Measurements from ENCODE around the gene CRADD.
"Not testable (repeated sequence)": the region's sequence is repeated elsewhere in the genome, so short reads cannot be mapped to it uniquely, and the experiment has no call there.

Gene CRADD

DNA sequence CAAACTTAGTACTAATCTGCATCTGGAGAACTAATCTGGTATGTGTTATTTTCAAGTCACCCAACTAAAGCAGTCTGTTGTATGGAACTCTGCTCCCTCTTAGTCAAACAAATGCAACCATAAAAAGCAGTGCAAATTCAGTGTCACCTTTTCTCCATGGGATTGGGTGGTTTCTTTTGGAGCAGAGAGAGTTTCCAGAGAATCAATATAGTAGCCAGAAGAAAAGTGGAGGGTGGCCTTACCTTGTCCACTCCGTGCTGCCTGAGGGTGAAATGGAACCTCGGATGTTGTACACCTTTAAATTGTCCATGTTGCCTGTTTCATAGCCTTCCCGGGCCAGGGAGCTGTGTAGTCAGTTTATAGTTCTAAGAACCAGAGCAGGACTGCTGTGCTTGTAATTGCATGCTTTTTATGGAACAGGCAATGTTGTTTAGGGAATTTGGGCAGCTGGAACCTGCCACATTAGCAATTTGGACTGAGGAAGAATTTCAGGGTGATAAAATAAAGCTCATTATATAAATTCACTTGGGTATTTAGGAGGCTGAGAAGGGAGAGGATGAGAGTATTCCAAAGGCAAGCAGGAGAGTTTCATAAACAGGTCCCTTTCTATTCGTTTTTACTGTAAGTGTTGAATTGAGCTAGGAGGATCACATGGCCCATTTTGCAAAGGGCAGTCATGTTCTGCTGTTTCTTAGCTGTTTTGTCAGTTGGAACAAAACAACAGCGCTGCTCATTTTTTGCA lies 60.5 kb downstream of the CRADD start:
- DNase-seq (ENCODE audit: low read depth): no peak

DNA sequence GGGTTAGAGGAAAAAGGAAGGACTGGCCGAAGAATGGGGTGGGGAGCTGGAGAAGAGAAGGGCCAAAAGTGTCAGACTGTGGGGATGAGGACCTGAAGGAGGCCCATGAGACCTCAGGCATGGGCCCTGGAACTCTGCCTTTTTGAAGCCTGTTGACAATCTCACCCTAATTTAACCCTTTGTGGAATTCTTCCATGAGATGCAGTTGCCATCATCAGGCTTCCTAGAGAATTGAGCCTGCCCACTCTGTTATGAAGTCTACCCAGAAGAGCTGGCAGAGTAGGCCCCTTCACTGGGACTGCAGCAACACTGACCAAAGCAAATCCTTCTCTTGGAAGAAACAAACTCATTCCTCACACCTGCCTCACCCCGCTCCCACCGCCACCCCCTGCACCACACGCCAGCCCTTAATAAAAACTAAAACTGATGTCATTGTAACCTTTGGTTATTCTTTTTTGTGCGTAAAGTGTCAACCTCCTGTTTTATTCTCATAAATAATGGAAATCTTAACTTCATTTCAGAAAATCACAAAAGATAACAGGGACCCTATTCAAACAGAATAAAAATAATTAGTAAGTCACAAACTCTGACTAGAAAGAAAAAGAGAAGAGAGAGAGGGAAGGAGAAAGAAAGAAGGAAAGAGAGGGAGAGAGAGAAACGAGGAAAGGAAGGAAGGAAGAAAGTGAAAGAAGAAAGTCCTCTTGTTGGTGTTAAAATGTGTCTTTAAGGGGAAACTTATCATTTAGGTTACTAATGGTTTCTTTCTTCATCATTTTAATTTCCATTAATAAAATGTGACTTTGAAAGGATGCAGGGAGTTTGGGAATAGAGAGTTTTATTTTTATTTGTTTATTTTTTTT lies 61.3 kb downstream of the CRADD start:
- DNase-seq (ENCODE audit: low read depth): no peak

DNA sequence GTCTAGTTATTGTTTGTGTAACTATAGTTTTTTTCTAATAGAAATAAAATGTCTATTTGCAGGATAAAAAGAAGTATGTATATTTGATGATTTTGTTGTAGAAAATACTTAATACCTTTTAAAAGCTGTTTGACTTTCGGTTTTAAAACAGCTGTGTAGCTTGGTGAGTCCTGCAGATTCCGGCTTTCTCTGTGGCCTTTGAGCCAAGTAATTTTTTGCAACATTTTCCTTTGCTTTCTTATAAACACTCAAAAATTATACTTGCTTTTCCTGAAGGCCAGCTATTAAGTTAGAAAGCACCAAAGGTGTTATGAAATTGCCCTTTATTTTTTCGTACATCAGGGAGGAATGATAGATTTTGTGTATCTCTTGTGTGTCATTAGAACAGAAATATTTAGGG lies 63.6 kb downstream of the CRADD start:
- DNase-seq (ENCODE audit: low read depth): peak; percentile 39

DNA sequence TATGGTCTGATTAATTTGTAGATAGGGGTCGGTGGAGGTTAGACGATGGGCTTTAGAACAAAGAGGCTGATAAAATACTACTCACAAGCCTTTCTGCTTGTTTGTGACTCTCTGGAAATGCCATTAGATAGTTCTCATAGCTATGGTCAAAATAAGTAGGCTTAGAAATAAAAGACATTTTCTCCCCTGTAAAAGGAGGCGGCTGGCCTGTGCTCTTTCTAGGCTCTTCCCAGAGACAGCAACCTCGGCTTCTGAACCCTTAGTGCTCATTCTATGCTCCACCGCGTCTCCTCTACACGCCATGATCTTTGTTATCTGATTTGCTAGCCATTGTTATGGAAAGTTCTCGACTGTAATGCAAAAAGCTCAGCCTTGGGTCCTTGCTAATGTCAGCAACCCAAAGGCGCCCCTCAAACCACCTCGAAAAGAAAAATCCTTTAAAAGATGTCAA lies 64.5 kb downstream of the CRADD start:
- peak; percentile 31 for DNase-seq (ENCODE audit: low read depth)

DNA sequence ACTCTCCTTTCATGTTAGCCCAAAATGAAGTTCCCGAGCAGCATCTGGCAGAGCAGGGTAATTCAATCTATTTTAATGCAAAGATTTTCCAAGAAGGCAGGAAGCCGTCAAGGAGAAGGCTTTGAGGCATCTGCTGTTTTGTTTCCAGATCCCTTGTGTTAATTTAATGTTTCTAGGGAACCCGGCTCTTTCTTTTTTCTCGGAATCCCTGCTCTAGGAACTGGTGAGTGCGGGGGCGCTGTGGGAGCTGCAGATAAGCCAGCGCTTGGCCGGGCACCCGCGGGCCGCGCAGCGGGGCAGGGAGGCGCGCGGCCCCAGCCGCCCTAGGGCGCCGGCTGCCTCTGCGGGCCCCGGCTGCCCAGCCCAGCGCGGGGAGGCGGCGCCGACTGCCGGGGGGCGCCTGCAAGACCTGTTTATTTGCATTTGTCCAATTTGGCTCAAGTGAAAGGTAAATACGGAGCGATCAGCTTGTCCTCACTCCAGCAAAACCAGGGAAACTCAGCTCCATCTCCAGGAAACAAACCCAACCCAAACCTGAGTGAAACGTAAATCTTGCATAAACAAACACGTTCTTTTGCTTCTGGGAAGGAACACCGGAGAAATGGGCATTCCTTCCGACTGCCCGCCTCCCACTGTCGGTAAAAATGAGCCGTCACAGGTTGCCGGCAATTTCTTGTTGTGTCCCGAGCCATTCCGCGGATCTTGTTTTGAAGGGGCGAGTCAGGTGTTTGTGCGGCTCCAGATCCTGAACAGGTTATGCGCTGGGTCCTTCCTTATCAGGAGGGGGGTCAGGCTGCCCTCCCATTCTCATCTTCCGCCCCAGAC lies 65.1 kb downstream of the CRADD start:
- peak; percentile 30 for DNase-seq (ENCODE audit: low read depth)

DNA sequence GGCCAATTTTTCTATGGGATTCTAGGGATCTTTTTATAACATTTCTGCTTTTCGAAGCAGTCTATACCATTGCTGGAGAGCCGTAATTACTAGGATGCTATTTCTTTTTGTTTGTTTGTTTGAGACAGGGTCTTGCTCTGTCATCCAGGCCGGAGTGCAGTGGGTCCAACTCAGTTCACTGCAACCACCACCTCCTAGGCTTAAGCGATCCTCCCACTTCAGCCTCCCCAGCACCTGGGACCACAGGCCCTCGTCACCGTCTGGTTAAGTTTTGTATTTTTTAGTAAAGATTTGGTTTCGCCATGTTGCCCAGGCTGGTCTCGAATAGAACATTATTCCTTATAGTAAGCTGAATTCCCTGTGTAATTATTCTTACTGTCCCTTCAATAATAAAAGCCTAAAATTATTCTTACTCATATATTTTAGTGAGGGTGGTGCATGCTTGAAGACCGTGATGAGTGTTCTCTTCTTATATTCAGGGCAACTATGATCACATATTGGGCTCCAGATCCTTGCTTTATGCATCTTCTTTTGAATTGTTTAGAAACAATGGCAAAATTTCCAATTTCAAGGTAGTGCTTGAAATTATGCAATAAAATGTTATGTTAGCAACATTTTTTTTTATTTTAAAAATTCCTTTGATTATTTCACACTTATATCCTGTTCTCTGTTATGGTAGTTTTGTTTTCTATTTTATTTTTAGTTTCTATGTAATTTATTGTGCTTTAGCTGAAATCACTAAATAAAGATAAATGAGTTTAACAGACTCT lies 66.2 kb downstream of the CRADD start:
- no peak for DNase-seq (ENCODE audit: low read depth)

DNA sequence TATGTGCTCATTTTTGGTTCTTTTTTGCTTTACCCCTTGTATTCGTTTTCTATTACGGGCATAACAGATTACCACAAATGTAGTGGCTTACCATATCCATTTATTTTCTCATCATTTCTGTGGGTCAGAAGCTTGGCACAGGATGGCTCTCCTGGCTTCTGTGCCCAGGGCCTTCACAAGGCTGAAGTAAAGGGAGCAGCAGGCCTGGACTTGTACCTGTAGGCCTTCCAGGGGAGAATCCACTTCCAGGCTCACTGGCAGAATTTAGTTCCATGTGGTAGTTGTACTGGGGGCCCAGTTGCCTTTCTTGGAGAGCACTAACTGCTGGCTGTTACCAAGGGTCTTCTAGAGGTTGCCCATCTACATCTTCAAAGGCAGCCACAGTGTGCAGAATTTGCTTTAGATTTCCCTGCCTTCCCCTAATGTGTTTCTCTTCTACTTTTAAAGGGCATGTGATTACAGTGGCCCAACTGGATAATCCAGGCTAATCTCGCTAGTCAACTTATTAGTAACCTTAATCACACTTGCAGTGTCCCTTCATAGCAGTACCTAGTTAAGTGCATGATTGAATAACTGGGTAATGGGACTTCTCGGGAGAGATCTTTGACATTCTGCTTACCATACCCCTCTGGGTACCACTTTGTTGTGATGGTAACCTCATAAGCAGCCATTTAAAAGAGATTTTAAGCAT lies 67.0 kb downstream of the CRADD start:
- DNase-seq (ENCODE audit: low read depth): no peak

DNA sequence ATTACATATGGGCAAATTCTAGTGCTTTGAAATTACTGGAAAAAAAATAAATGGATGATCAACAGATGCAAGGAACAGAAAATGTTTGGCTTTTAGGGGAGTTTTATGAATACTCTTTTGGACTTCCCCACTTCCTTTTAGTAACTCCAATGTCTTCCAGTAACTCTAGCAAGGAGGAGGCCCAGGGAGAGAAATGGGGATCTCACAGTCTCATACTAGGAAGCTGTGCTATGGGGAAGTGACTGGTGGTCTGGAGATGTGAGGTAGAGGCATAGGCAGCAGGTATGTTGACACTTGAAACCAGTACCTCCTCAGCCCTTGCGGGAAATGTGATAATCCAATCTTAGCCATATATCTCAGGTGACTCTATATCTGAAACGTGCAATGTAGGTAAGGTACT lies 68.1 kb downstream of the CRADD start:
- DNase-seq (ENCODE audit: low read depth): no peak

DNA sequence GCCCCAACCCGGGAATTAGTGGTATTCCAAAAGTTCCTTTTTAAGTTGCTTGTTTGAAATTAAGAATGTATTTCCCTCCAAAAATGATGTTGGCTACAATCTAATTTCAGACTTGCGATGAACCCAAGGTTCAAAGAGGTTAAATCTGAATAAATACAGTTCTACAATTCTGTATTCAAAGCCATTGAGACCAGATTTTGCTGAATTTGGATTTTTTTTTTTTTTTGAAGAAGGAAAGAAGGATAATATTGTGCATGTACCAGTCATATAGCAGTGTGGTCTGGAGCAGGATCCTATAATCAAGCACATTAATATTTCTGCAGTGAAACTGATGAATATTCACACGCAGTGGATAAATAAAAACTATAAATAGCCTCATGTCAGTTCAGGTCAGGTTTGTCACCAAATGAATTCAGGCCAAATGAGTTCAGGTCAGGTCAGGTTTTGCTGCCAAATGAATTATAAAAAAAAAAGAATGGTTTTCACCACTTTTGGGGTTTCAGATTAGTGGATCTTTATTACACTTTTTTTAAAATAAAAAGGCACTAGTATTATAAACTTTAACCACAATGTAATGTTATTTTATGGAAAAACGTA lies 69.5 kb downstream of the CRADD start:
- no peak for DNase-seq (ENCODE audit: low read depth)

DNA sequence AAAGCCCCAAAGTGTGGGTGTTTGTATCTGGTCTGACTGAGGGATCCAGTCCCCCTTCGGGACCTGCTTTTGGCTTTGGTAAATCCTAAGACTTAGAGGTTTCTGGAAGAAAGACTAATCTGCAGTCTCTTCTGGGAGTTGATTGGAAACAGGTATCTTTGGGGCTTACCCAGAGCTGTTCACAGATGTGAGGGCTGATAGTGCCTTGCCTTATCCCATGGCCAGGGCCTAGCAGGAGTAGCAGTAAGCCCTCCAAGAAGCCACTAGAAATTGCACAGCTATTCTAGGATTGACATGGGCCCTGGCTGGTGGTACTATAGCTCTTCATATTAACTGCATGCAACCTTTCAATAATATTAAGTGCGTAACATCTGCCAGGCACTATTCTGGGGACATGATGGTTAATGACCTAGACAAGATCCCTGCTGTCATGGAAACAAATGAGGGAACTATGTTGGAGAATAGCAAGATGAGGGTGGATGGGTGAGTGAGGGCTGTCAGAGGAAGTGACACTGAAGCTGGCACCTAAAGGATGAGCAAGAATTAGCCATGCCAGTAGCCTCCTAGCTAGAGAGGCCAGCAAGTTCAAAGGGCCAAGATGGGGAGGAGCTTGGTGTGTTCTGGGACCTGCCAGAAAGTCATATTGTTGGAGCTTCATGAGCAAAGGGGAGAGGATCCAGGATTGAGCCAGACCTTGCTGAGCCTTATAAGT lies 71.7 kb downstream of the CRADD start:
- no peak for DNase-seq (ENCODE audit: low read depth)

DNA sequence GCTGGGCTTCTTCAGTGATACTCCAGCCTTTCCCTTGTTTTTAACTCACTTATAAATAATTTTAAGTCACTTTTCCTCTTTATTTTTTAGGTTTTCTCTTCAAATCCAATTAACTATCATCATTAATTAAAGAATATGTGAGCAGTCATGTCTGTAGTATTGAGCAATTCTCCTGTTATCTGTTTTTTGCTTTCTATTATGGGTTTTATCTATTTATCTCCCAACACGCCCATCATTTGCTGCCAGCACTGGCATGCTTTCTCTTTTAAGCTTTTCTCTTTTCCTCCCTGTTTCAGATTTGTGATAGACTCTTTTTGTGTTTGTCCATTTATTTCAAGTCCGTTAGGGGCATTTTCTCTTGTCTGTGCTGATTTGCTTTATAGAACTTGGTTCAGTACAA lies 72.3 kb downstream of the CRADD start:
- DNase-seq (ENCODE audit: low read depth): no peak

DNA sequence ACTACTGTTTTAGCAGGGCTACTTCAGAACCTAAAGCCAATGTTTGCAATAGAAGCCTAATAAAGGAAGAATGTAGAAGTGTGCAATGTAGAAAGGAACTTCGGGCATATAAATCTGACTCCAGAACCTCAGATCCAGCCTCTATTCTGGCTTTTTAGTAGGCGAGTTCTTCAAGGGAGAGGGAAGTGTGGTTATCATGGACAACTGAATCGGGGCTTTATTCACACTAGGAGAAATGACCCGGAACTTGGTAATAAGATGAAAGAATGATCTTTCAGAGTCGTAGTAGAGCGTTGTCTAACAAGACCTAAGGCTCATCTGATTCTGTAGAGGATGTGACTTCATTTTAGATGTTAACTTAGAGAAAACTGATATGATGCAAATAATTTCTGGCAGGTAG lies 72.9 kb downstream of the CRADD start:
- DNase-seq (ENCODE audit: low read depth): no peak

DNA sequence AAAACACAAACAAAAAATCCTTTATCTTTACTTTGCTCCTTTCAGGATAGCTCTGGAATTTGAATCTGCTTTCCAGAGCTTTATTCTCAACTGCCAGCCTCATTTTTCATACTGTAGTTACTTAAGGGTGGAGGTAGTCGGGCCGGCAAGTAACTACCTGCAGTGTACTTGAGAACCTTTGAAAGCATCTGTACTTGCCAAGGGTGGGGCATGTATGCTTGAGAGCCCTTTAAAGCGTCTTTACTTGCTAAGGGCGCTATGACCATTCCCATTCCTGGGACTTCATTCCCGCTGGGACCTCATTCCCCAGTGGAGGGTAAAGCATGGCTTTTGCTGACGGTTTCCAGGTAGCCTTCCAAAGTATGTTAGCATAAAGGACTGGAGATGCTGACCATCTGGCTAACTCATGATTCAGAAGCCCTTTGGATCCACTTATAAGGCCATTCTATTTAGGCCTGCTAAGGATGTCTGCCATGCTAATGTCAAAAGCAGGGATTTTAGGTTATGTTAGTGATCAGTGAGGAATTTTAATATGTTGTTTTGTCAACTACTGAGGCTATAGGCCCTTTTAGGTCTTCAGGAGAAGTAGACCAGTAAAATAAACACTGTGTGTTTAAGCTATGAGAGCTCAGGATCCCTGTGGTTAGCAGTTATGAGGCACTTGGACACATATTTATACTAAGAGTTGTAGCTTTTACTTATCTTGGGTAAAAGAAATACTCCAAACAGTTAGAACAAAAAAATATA lies 74.9 kb downstream of the CRADD start:
- peak; percentile 37 for DNase-seq (ENCODE audit: low read depth)

DNA sequence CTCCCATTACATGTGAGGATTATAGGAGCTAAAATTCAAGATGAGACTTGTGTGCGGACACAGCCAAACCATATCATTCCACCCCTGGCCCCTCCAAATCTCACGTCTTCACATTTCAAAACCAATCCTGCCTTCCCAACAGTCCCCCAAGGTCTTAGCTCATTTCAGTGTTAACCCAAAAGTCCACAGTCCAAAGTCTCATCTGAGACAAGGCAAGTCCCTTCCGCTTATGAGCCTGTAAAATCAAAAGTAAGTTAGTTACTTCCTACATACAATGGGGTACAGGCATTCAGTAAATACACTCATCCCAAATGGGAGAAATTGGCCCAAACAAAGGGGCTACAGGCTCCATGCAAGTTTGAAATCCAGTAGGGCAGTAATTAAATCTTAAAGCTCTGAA lies 76.1 kb downstream of the CRADD start:
- no peak for DNase-seq (ENCODE audit: low read depth)

DNA sequence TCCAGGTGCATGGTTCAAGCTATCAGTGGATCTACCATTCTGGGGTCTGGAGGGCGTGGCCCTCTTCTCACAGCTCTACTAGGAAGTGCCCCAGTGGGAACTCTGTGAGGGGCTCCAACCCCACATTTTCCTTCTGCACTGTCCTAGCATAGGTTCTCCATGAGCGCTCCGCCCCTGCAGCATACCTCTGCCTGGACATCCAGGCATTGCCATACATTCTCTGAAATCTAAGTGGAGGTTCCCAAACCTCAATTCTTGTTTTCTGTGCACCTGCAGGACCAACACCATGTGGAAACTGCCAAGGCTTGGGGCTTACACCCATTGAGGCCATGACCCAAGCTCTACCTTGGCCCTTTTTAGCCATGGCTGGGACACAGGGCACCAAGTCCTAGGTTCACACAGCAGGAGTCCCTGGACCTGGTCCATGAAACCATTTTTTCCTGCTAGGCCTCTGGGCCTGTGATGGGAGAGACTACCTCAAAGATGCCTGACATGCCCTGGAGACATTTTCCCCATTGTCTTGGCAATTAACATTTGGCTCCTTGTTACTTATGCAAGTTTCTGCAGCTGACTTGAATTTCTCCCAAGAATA lies 76.8 kb downstream of the CRADD start:
- DNase-seq (ENCODE audit: low read depth): no peak

DNA sequence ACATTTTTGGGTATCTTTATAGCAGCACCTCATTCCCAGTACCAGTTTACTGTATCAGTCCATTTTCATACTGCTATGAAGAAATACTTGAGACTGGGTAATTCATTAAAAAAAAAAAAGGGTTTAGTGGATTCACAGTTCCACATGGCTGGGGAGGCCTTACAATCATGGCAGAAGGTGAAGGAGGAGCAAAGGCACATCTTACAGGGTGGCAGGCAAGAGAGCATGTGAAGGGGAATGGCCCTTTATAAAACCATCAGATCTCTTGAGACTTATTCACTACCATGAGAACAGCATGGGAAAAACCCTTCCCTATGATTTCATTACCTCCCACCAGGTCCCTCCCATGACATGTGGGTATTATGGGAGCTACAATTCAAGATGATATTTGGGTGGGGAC lies 77.7 kb downstream of the CRADD start:
- not testable (repeated sequence) for DNase-seq (ENCODE audit: low read depth)

DNA sequence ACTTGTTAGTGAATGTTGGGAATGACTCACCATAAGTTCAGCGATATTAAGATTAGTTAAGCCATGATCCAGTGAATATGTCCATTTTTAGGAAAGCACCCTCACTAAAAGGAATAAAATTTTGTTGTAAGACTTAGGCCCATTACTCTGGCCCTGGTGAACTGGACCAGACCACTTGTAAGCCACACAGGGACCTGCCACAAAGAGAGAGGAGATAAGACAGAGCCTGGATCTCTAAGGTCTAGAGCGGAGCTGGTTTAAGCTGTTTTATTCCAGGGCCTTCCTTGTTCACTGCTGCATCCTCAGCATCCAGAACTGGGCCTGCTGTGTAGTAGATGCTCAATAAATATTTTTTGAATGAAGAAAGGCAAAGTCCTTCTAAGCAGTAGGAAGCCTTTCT lies 79.1 kb downstream of the CRADD start:
- DNase-seq (ENCODE audit: low read depth): no peak

DNA sequence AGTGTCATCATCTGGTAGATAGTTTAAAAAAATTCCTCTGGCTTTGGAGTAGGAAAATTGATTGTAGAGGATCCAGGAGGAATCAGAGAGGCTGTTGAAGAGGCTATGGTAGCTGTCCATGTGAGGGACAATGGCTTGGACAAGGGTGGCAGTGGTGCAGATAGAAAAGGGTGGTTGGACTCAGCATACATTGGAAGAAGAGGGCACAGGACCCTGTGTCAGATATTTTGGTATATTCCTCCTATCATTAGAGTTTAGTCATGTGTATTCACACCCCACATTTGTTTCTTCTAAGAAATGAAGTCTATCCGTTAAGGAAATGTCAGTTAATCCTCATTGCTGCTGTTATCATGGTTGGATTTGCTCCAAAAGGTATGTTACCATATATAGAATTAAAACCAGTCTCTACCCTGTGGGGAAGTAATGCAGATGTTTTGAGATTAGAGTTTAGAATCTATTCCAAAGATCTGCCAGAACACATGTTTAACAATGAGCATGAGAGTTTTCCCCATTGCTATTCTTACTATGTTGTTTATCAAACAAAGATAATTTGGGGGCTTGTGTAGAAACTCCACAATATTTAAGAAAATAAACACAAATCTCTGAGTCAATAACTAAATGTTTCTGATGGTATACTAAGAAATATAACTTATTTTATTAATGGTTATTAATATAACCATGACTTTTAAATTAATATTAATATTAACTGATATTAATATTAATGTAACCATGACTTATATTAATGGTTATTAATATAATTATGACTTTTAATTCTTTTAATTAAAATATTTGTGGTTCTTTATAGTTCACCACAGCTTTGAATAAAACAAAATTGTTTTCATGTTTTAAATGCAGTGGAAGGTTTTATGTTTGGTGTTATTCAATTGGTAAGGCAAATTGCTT lies 80.9 kb downstream of the CRADD start:
- DNase-seq (ENCODE audit: low read depth): no peak
